Bone marrow (tissue), 2 donors: ENCODE data around the gene MAN2A2.

Source experiments
- DNase-seq, 2 donors: peaks; one replicate each; lab custom pipeline; 2025; lab: John Stamatoyannopoulos, UW

MAN2A2 gene

GRCh38 chr15:90902840-90903732 is at the start of gene MAN2A2:
TSS of gene MAN2A2 (plus strand) at chr15:90903302. CDS start at chr15:90904208, 906 bp downstream.
- peak in 1 of 2 donors; percentile 37 for DNase-seq

GRCh38 chr15:90855139-90855538 is 48.0 kb upstream of the MAN2A2 start:
- DNase-seq = no peak

- no peak for DNase-seq
These were observed 45.8 kb upstream of the MAN2A2 start for GRCh38 chr15:90857337-90857736.

GRCh38 chr15:90857883-90858443 is 45.1 kb upstream of the MAN2A2 start:
- no peak for DNase-seq

DNA sequence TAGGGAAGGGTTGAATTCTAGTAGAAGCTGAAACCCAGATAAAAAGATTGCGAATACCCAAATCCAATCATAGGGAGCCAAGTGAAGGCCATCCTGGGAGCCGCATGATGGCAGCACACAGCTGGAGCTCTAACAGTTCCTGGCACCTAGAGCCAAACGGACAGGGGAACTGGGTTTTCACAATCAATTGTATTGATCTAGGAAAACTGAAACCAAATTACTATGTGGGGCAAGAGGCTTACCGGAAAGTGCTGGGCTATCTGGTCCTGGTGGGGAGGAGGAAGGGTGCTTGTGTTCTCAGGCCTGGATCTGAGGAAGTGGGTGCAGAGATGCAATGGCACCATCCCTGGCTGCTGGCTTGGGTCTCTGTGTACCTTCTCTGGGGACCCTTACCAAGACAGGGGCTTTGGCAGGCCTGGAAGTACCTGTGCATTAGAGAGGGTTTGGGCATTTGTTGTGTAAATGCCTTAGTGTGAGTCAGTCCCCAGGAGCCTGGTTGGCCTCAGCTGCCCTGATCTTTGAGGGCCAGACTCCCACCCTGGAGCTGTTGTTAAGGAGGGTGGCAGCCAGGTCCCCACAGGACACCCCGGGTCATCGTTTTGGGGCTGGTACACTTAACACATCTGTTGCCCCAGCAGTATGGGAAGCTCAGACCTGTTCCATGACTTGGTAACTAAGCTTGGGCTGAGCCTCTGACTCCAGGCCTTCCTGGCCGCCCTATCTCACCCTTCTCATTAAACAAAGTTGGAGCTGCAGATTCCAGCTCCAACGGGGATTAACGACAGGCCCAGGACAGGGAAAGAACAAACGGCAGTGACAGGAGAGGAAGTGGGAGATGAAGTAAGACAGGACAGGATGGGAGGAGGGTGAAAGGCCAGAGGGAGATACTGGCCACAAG is 43.6 kb upstream of the MAN2A2 start:
- no peak for DNase-seq

GRCh38 chr15:90860450-90860849 is 42.7 kb upstream of the MAN2A2 start:
- DNase-seq = no peak

DNA sequence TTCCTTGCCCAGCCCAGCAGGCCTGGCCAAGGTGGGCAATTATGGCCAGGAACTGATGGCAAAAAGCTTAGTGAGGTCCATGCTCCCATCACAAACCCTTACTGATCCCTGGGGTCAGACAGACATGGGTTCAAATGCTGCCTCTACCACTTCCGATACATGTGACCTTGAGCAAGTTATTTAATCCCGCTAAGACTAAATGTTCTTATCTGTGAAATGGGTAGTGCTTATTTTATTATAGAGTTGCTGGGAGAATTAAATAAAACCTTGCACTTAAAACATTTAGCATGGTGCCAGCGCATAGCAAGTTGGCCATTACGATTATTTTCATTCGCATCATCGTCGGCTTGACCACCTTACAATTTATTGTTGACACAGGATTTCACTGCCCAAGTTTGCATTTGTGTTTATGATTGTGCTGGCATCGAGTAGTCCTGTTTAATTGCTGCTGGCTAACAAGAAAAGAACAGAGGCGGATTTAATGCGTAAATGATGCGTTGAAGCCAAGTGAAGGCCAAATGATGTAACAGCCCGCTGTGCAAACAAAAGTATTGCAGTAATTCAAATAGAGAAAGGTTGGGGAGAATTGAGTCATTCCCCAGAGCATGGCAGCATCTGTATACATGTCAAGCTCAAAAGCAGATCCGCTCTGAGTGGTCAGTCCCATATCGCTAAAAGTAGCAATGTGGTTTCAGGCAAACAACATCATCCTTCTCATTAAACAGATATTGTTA is 42.0 kb upstream of the MAN2A2 start:
- DNase-seq = no peak

- no peak for DNase-seq
These were observed 40.6 kb upstream of the MAN2A2 start for GRCh38 chr15:90862487-90862886.

- DNase-seq = peak in 1 of 2 donors; percentile 58
These were observed 39.9 kb upstream of the MAN2A2 start for GRCh38 chr15:90862964-90863778.

- DNase-seq = no peak
These were observed 39.1 kb upstream of the MAN2A2 start for GRCh38 chr15:90863987-90864386.

DNA sequence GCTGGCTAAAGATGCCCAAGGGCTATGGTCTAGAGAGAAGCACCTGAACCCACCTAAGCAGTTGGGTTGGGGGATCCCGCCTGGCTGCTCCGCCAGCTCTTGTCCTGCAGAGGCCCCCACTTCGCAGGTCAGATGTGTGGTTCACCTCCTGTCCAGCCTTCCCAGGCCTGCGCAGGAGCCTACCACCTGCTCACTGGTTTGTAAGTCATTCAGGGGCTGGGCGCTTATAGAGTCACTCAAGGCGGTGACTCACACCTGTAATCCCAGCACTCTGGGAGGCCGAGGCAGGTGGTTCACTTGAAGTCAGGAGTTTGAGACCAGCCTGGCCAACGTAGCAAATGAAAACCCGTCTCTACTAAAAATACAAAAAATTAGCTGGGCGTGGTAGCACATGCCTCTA is 38.6 kb upstream of the MAN2A2 start:
- DNase-seq = no peak

- DNase-seq = no peak
These were observed 37.4 kb upstream of the MAN2A2 start for GRCh38 chr15:90865702-90866101.

GRCh38 chr15:90866161-90866715 is 36.9 kb upstream of the MAN2A2 start:
- no peak for DNase-seq

DNA sequence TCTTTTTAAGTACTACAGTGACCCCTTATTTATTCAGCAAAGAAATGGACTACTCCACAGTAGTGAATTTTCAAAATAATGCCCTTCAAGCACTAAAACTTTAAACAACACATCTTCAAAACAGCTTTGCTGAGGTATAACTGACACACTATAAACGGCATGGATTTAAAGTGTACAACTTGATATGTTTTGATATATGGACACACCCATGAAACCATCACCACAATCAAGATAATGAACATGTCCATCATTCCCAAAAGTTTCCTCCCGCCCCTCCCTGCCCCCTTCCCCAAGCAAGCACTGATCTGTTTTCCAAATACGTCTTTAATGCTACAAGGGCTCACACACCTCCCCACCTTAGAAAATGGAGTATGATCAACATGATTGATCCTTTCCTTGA is 36.3 kb upstream of the MAN2A2 start:
- no peak for DNase-seq

DNA sequence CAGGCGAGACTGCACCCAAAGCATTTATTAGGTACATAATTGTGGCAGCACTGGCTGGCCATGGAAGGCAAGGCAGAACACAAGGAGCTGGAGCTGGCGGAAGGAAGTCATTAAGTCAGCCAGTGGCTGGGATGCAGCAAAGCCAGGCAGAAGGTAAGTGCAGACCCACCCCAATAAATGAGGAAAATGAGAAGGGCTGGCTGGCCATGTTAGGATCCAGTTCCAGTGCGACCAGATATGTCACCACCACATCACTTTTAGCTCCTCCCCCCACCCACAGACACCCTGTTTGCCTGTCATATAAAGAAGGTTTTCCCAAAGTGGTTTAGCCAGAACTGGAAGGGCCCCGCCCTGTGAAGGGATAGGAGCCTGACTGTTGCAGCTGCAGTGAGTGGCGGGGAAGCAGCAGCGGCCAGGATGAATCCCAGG is 34.8 kb upstream of the MAN2A2 start, which contains the start of gene FURIN:
Gene FURIN, plus strand, starts transcription at position 328 of the 429 bp plus-strand sequence. CDS start 7,153 bp downstream, outside the sequence.
- DNase-seq = no peak

DNA sequence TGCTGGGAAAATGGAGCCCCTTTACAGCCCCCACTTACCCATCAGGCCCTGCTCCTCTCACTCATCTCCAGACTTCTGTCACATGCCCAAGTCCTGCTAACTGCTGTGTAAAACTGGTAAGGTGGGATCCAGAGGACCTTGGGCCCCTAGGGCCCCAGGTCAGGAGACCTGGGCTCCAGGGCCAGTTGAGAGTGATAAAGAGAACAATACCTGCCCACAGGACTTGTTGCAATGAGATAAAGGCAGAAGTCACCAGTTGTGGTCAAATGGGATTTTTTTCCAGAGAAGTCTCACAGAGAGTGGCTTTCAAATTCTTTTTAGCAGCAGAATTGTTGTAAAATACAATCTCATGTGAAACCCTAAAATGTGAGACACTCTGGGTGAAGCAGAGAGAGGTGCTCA is 34.0 kb upstream of the MAN2A2 start:
- DNase-seq = no peak

DNA sequence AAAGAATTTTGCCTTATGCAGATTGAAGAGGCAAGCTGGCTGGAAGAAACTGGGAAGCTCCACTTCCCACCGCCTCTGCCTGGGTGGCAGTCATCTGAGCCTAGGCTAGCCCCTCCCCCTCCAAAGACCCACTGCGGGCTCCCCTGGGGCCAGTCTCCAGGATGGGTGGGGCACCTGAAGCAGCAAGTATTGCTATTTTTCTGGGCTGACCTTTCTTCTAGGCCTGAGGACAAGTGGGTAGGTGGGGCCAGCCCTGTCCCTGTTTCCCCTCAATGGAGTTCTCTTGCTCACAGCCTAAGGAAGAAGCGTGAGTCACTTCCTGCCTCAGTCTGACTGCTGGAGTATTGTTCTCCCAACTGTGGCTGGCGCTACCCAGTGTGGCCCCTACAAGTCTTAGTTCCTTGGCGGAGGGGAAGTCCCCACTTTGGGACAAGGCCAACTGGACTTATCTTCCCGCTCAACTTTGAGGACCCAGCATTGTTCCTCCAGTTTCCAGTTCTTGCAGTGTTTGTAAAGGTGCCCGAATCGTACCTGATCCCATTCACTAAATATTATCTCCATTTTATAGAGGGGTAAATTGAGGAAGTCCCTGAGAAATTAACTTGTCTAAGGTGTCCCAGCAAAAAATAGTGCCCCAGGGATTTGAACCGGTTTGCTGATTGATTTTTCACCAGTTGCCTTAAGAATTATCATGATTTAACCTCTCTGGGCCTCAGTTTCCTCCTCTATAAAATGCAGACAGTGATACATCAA is 33.3 kb upstream of the MAN2A2 start:
- DNase-seq = peak; percentile 23 to 65

- DNase-seq = peak in 1 of 2 donors; percentile 4
These were observed 32.6 kb upstream of the MAN2A2 start for GRCh38 chr15:90870354-90871138.
